Ovary (tissue), 9 donors: ENCODE measurements around the gene DND1. TPM values are rescaled to one million over a fixed set of nuclear protein-coding genes. Genes with fewer than 3 reads are reported as not detected.
"Not testable (repeated sequence)": the region's sequence is repeated elsewhere in the genome, so short reads cannot be mapped to it uniquely, and the experiment has no call there.

Source experiments
- DNase-seq, 5 donors: peaks; one replicate each; pipeline ENCODE4 v3.0.0-alpha.2; 2019 to 2020
- H3K27ac ChIP-seq, 2 donors: fragments of 200-600 bp; one replicate each; pipeline versions ENCODE4 v1.5.1 to v1.8.0; 2019 to 2022
- H3K27me3 ChIP-seq: fragments of 200-600 bp; one replicate; pipeline ENCODE4 v1.8.0; 2022
- H3K36me3 ChIP-seq: fragments of 200-600 bp; sonication (generic); one replicate; pipeline ENCODE4 v1.5.1; 2019
- H3K4me1 ChIP-seq: one replicate; pipeline ENCODE4 v1.8.1; 2013; ENCODE audit warnings: mild to moderate bottlenecking, moderate library complexity; ENCODE audit not compliant: insufficient read depth
- H3K4me3 ChIP-seq: fragments of 200-600 bp; sonication (generic); one replicate; pipeline ENCODE4 v1.5.1; 2017
- H3K9me3 ChIP-seq, 2 donors: fragments of 200-600 bp in 1 of 2; sonication (generic) in 1 of 2; one replicate each; pipeline versions ENCODE4 v1.5.1 to v1.8.1; 2013 to 2019; ENCODE audit warnings: mild to moderate bottlenecking in 1 of 2, moderate library complexity in 1 of 2
- EP300 ChIP-seq: sonication (generic); formaldehyde crosslinking; IDR thresholded peaks from one replicate; pipeline ENCODE4 v1.6.1; 2017; ENCODE audit warnings: antibody characterized with exemption
- POLR2A ChIP-seq: fragments of 450-650 bp; IDR thresholded peaks from one replicate; pipeline ENCODE4 v1.6.1; 2017; ENCODE audit warnings: antibody characterized with exemption, mild to moderate bottlenecking, moderate library complexity
- WGBS, 3 donors: extraction: QIAGEN DNeasy Blood & Tissue Kit in 1 of 3; methylation state at CpG; one replicate each; pipeline versions ENCODE4 v1.1.5 to v1.1.7; 2013 to 2017; 5-methylcytosine and 5-hydroxymethylcytosine counted together
- intact Hi-C, 4 donors: fragments of 100-400 bp; cut with DNase I; formaldehyde crosslinking; loops; one replicate each; pipeline versions ENCODE4 v1.11.0 to v1.15.1; 2022 to 2023
- polyA plus RNA-seq, 2 donors: library from polyadenylated mRNA; stranded (reverse); fragments of 200-250 nt in 1 of 2; fragments of 350-450 nt in 1 of 2; fragmentation: Illumina TruSeq in 1 of 2; extraction: RNeasy Lipid Tissue Mini Kit (QIAGEN cat#74804) in 1 of 2; gene quantifications; one replicate each; pipeline ENCODE4 v1.2.3, GENCODE V29; 2013 to 2014
- total RNA-seq, 7 donors: library from RNA; depleted of rRNA in 2 of 7; stranded (reverse); fragments of >200 nt in 2 of 7; fragmentation: NEBNext Ultra II Directional in 3 of 7; extraction: Animal tissue kit (Norgen Biotek cat#: 25700) in 3 of 7; gene quantifications; one replicate each; pipeline versions ENCODE4 v1.1.0 to v1.2.4, GENCODE V29; 2016 to 2023
- TF ChIP-seq, protein P1 (sequence below), 3 donors: fragments of 450-650 bp in 2 of 3; fragments of 200-600 bp in 1 of 3; IDR thresholded peaks; one replicate each; pipeline versions ENCODE4 v1.5.1 to v1.8.0; 2016 to 2022; ENCODE audit warnings: antibody characterized with exemption in 3 of 3, mild to moderate bottlenecking in 1 of 3
- donor health status: DM: no; HTN: no; CAD: no; lungs with moderate emphysema.
- donor health status: DM: no; HTN: no; CAD: no.
- donor health status: Bipolar disorder and iron deficiency.
- donor health status: DM: yes; HTN: yes; CAD: no.
- donor health status: DM: no; HTN: no; CAD: no.
- donor health status: DM: yes; HTN: yes; CAD: no.

The DND1 gene
- total and polyA plus RNA-seq, 9 donors, result 0.30 to 1.2 (median 0.76) TPM; not detected in 1

- H3K36me3 ChIP-seq, result no peaks in the 10 kb centered on the region
- no peak for TF ChIP-seq POLR2A
- TF ChIP-seq EP300, result no peak
- TF ChIP-seq, protein P1, sequence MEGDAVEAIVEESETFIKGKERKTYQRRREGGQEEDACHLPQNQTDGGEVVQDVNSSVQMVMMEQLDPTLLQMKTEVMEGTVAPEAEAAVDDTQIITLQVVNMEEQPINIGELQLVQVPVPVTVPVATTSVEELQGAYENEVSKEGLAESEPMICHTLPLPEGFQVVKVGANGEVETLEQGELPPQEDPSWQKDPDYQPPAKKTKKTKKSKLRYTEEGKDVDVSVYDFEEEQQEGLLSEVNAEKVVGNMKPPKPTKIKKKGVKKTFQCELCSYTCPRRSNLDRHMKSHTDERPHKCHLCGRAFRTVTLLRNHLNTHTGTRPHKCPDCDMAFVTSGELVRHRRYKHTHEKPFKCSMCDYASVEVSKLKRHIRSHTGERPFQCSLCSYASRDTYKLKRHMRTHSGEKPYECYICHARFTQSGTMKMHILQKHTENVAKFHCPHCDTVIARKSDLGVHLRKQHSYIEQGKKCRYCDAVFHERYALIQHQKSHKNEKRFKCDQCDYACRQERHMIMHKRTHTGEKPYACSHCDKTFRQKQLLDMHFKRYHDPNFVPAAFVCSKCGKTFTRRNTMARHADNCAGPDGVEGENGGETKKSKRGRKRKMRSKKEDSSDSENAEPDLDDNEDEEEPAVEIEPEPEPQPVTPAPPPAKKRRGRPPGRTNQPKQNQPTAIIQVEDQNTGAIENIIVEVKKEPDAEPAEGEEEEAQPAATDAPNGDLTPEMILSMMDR (IDR thresholded peaks at IDR 0.05), result no peak
- WGBS, 3 donors, result 76 to 91% (median 86%) methylated on average over 8 of the region's 8 CpGs
- H3K27ac ChIP-seq, result no peak overlapping the region
- no peak overlapping the region for H3K4me3 ChIP-seq
- H3K27me3 ChIP-seq, result no peaks in the 10 kb centered on the region
- intact Hi-C loops, result loop anchor here in 2 of 4 donors (5.0 to 10.0 kb wide), 3 partner anchors 84 to 237 kb away; partner anchors contain the start of genes ANKHD1 (in 1 of the 2), EIF4EBP3 (in 1 of the 2) and SRA1 (in 1 of the 2)
- DNase-seq, result no peak
- no peaks in the 10 kb centered on the region for H3K9me3 ChIP-seq
- no peaks in the 10 kb centered on the region for H3K4me1 ChIP-seq
Observed at GRCh38 chr5:140641716-140642115, 31.7 kb downstream of the DND1 start.

DNA sequence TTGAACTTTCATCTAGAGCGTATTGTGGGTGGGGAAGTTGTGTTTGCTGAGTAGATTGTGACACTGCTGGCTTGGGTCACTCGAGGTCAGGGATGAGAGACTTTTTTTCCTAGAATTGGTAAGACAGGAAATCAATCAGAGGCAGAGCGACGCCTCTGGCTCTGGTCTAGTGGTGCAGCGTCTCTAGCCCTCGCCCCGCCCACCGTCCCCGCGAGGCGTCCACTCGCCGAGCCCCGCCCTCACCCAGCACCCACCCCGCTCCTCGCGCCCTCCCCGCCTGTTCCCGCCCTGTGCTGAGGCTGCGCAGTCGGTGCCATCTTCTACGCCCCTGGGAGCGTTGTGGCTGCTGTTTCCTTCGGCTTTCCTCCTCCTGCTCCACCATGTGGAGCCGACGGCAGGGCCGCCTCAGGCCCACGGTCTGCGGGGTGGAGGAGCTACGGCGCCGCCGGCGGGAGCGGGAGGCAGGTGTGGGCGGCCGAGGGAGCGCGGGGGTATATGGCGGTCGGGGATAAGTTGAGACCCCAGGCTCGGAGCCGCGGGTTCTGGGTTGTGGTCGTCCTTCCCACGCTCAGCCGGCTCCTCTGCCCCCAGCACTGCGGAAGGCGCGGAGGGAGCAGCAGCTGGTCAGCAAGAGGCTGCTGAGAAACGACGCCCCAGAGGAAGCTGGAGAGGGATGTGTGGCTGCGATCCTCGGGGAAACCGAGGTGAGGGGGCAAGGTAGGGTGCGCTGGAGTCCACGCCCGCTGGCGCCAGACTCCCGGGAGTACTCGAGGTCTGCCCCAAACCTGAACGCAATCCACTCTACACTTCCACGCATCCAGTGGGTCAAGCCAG is 34.0 kb downstream of the DND1 start, which contains the start of gene TMCO6:
Gene TMCO6, plus strand, starts transcription at position 304 of the 834 bp plus-strand sequence. Its CDS starts 77 bp downstream, at position 381.
- intact Hi-C loops, result loop anchor here in 3 of 4 donors (5.0 to 10.0 kb wide), 4 partner anchors 75 to 265 kb away; partner anchors contain the start of genes APBB3 (in 3 of the 3), SLC35A4 (in 3 of the 3) and ANKHD1 (in 1 of the 3)
- peak; percentile 19 for TF ChIP-seq POLR2A
- no peak for TF ChIP-seq EP300
- TF ChIP-seq, protein P1 (IDR thresholded peaks at IDR 0.05), result peak; percentile 57 to 83 (median 66)
- Histone ChIP-seq H3K27ac (peak within 1 kb of the TSS; percentile 40 to 84), H3K4me3 (peak within 1 kb of the TSS; percentile 82), H3K9me3 (no peaks in the 10 kb centered on the region), H3K27me3 (no peaks in the 10 kb centered on the region), H3K36me3 (no peaks in the 10 kb centered on the region), H3K4me1 (no peaks in the 10 kb centered on the region)
- 0 to 2% (median 1%) methylated on average over 29 to 63 of the region's 63 CpGs for WGBS, 3 donors
- DNase-seq, result peak; percentile 97 to 98 (median 98)

DNA sequence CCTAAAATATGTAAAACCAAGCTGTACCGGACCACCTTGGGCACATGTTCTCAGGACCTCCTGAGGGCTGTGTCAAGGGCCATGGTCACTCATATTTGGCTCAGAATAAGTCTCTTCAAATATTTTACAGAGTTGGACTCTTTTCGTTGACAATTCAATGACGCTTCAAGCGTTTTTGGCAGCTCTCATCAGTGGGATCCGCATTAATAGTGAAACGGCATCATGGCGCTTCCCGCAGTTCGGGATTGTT is 34.6 kb downstream of the DND1 start:
- peak overlapping the region; percentile 82 for H3K4me3 ChIP-seq
- intact Hi-C loops, result loop anchor here in 3 of 4 donors (5.0 to 10.0 kb wide), 4 partner anchors 74 to 264 kb away; partner anchors contain the start of genes APBB3 (in 3 of the 3), SLC35A4 (in 3 of the 3) and ANKHD1 (in 1 of the 3)
- not testable (repeated sequence) for H3K36me3 ChIP-seq, H3K4me1 ChIP-seq, DNase-seq, H3K27me3 ChIP-seq, H3K9me3 ChIP-seq
- H3K27ac ChIP-seq, result peak overlapping the region; percentile 18 to 84
- 5 to 26% (median 6%) methylated on average over 9 of the region's 9 CpGs for WGBS, 3 donors

GRCh38 chr5:140637371-140638100 is 35.8 kb downstream of the DND1 start:
- Histone ChIP-seq H3K9me3 (no peaks in the 10 kb centered on the region), H3K27ac (no peak overlapping the region), H3K4me3 (no peak overlapping the region), H3K4me1 (no peaks in the 10 kb centered on the region), H3K27me3 (no peaks in the 10 kb centered on the region), H3K36me3 (no peaks in the 10 kb centered on the region)
- TF ChIP-seq POLR2A (no peak), EP300 (no peak)
- TF ChIP-seq, protein P1 (IDR thresholded peaks at IDR 0.05), result no peak
- DNase-seq, result no peak
- WGBS, 3 donors, result 91 to 92% (median 92%) methylated on average over 10 of the region's 10 CpGs
- intact Hi-C loops, result loop anchor here in 3 of 4 donors (5.0 to 10.0 kb wide), 4 partner anchors 73 to 263 kb away; partner anchors contain the start of genes APBB3 (in 3 of the 3), SLC35A4 (in 3 of the 3) and ANKHD1 (in 1 of the 3)
